ENCODE data around the gene TTLL13. TPM values are rescaled to one million over a fixed set of nuclear protein-coding genes. Genes with fewer than 3 reads are reported as not detected.

Gene TTLL13
- total RNA-seq, 1 experiment from 2014 or later, result not detected

DNA sequence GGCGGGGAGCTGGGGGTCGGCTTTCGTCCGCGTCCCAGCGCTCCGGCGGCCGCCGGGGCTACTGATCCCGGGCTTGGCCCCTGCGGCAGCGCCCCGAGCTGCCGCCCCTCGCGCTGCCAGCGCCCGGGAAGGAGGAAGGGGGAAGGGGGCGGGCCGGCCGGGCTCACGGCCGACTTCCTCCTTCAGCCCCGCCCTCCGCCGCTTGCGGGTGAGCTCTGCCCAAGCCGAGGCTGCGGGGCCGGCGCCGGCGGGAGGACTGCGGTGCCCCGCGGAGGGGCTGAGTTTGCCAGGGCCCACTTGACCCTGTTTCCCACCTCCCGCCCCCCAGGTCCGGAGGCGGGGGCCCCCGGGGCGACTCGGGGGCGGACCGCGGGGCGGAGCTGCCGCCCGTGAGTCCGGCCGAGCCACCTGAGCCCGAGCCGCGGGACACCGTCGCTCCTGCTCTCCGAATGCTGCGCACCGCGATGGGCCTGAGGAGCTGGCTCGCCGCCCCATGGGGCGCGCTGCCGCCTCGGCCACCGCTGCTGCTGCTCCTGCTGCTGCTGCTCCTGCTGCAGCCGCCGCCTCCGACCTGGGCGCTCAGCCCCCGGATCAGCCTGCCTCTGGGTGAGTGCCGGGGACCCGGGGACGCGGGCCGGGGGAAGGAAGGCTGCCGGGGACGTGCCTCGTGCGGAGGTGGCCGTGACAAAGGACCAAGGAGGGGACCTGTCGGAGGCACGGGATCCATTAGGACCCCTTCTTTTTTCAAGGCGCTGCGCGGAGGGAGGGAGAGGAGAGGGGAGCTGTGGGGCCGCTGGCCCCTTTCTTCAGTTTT is 48.0 kb upstream of the TTLL13 start, which contains the start of gene SEMA4B:
TSS of gene SEMA4B (plus strand) at position 201 of the 814 bp plus-strand sequence. CDS start at position 450, 249 bp downstream.
- H3K4me3 ChIP-seq (ENCODE audit: low read depth, low read length, poor library complexity, severe bottlenecking), result peak within 1 kb of the TSS; percentile 87
- ChIA-PET CTCF (no interaction called here), POLR2A (ENCODE audit: low non-redundant PET) (interaction anchor here (0.6 kb wide), 1 partner anchor 793 kb away, joined by 3 read pairs; the partner anchor contains the start of gene PRC1)
- peak; percentile 78 for DNase-seq (ENCODE audit: low spot score)
- no TSS peak for BruUV-seq (replicated peaks)
- no peaks in the 10 kb centered on the region for H3K27me3 ChIP-seq (replicated peaks; ENCODE audit: insufficient read depth, low read depth, low read length, poor library complexity)
- H3K9me3 ChIP-seq (ENCODE audit: low read depth, low read length, poor library complexity, severe bottlenecking), result no peaks in the 10 kb centered on the region
- H3K36me3 ChIP-seq (ENCODE audit: insufficient read depth, low read length, poor library complexity, severe bottlenecking), result no peaks in the 10 kb centered on the region
- peak within 1 kb of the TSS; percentile 75 for H3K27ac ChIP-seq (ENCODE audit: low read depth, low read length, poor library complexity, severe bottlenecking)
- H3K4me1 ChIP-seq (ENCODE audit: insufficient read depth, low read length, poor library complexity, severe bottlenecking), result peaks cover 25% of the 10 kb centered on the region
- TF ChIP-seq EZH2 (IDR thresholded peaks at IDR 0.05; ENCODE audit: borderline replicate concordance, low read depth, low read length, poor library complexity, severe bottlenecking), result no peak
- TF ChIP-seq CTCF (conservative IDR thresholded peaks at IDR 0.05; ENCODE audit: low read depth, low read length), result no peak
- intact Hi-C loops (cut with micrococcal nuclease; ENCODE audit: unreplicated experiment), result no loop called here

DNA sequence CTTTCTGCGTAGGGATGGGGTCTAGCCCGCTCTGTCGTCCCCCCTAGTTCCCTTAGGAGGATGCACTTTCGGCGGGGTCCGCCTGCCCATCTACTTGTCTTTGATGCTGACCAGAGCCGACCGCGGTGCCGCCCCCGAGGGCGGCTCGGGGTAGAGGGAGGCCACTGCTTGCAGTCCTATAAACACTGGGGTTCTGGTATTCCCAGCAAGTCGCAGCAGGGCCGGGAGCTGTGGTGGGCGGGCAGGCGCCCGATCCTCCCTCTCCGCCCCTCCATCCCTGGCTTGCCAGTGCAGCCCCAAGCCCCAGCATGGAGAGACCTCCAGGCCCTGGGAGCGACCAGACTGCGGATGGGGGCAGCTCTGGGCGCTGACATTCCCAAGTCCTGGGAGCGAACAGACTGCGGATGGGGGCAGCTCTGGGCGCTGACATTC is 47.4 kb upstream of the TTLL13 start:
- Histone ChIP-seq H3K36me3 (ENCODE audit: insufficient read depth, low read length, poor library complexity, severe bottlenecking) (no peaks in the 10 kb centered on the region), H3K9me3 (ENCODE audit: low read depth, low read length, poor library complexity, severe bottlenecking) (no peaks in the 10 kb centered on the region), H3K4me3 (ENCODE audit: low read depth, low read length, poor library complexity, severe bottlenecking) (peak overlapping the region; percentile 87), H3K27me3 (replicated peaks; ENCODE audit: insufficient read depth, low read depth, low read length, poor library complexity) (no peaks in the 10 kb centered on the region), H3K27ac (ENCODE audit: low read depth, low read length, poor library complexity, severe bottlenecking) (no peak overlapping the region), H3K4me1 (ENCODE audit: insufficient read depth, low read length, poor library complexity, severe bottlenecking) (peaks cover 25% of the 10 kb centered on the region)
- ChIA-PET CTCF (no interaction called here), POLR2A (ENCODE audit: low non-redundant PET) (no interaction called here)
- DNase-seq (ENCODE audit: low spot score), result no peak
- TF ChIP-seq EZH2 (IDR thresholded peaks at IDR 0.05; ENCODE audit: borderline replicate concordance, low read depth, low read length, poor library complexity, severe bottlenecking), result no peak
- no peak for TF ChIP-seq CTCF (conservative IDR thresholded peaks at IDR 0.05; ENCODE audit: low read depth, low read length)
- intact Hi-C loops (cut with micrococcal nuclease; ENCODE audit: unreplicated experiment), result no loop called here
- BruUV-seq (replicated peaks), result no TSS peak

DNA sequence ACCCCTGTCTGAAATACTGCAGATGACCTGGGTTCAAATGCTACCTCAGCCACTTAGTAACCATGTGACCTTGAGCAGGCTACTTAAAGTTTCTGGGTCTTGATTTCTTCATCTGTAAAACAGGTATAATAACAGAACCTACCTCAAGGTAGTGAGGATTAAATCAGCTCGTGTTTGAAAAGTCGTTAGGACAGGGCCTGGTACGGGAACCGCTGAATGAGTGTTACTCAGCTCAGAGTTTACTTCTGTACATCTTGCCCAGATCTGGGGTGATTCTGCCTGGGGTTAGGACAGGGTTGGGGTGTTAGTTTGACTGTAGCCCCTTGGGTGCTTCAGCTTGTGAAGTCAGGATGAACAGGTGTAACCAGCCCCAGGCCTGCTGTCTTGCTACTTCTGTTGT is 46.4 kb upstream of the TTLL13 start:
- H3K4me3 ChIP-seq (ENCODE audit: low read depth, low read length, poor library complexity, severe bottlenecking), result peak overlapping the region; percentile 87
- no peaks in the 10 kb centered on the region for H3K36me3 ChIP-seq (ENCODE audit: insufficient read depth, low read length, poor library complexity, severe bottlenecking)
- POLR2A ChIA-PET (ENCODE audit: low non-redundant PET), result no interaction called here
- no peaks in the 10 kb centered on the region for H3K9me3 ChIP-seq (ENCODE audit: low read depth, low read length, poor library complexity, severe bottlenecking)
- no peak overlapping the region for H3K27ac ChIP-seq (ENCODE audit: low read depth, low read length, poor library complexity, severe bottlenecking)
- BruUV-seq (replicated peaks), result TSS peak; percentile 32
- H3K4me1 ChIP-seq (ENCODE audit: insufficient read depth, low read length, poor library complexity, severe bottlenecking), result peaks cover 25% of the 10 kb centered on the region
- no peak for DNase-seq (ENCODE audit: low spot score)
- H3K27me3 ChIP-seq (replicated peaks; ENCODE audit: insufficient read depth, low read depth, low read length, poor library complexity), result no peaks in the 10 kb centered on the region
- no peak for TF ChIP-seq CTCF (conservative IDR thresholded peaks at IDR 0.05; ENCODE audit: low read depth, low read length)
- TF ChIP-seq EZH2 (IDR thresholded peaks at IDR 0.05; ENCODE audit: borderline replicate concordance, low read depth, low read length, poor library complexity, severe bottlenecking), result no peak
- CTCF ChIA-PET, result interaction anchor here (0.6 kb wide), 1 partner anchor 12 kb away, joined by 3 read pairs; no protein-coding TSS in a partner anchor
- intact Hi-C loops (cut with micrococcal nuclease; ENCODE audit: unreplicated experiment), result no loop called here
